ENCODE results near the gene TRPC3.

The TRPC3 gene

DNA sequence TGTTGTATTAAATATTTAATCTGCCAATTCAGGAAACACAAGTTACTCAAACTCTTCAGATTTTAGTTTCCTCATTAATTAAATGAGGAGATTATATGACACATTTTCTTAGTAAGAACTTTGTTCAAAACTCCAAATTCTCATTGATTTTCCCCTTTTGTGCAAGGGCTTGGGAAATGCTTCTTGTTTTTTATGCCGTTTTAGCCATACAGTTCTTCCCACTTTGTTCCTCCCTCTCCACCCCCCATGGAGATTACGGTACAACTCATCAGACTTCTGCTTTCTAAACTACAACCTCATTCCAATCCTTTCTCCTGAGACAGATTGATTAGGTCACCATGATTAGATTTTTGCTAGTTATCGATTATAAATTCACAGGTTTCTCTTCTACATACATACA, 70.7 kb downstream of the TRPC3 start:
- no peak overlapping the region for H3K4me3 ChIP-seq (ENCODE audit: low read depth, low read length)
- TF ChIP-seq, protein P1, sequence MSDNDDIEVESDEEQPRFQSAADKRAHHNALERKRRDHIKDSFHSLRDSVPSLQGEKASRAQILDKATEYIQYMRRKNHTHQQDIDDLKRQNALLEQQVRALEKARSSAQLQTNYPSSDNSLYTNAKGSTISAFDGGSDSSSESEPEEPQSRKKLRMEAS (IDR thresholded peaks at IDR 0.05; ENCODE audit: low read depth, low read length): no peak
- TF ChIP-seq POLR2A (IDR thresholded peaks at IDR 0.05; ENCODE audit: extremely low read depth, insufficient read length): no peak
- TF ChIP-seq, protein P2, sequence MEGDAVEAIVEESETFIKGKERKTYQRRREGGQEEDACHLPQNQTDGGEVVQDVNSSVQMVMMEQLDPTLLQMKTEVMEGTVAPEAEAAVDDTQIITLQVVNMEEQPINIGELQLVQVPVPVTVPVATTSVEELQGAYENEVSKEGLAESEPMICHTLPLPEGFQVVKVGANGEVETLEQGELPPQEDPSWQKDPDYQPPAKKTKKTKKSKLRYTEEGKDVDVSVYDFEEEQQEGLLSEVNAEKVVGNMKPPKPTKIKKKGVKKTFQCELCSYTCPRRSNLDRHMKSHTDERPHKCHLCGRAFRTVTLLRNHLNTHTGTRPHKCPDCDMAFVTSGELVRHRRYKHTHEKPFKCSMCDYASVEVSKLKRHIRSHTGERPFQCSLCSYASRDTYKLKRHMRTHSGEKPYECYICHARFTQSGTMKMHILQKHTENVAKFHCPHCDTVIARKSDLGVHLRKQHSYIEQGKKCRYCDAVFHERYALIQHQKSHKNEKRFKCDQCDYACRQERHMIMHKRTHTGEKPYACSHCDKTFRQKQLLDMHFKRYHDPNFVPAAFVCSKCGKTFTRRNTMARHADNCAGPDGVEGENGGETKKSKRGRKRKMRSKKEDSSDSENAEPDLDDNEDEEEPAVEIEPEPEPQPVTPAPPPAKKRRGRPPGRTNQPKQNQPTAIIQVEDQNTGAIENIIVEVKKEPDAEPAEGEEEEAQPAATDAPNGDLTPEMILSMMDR (IDR thresholded peaks at IDR 0.05; ENCODE audit: low read depth, low read length): no peak
- DNase-seq (ENCODE audit: low read depth): peak; percentile 32

DNA sequence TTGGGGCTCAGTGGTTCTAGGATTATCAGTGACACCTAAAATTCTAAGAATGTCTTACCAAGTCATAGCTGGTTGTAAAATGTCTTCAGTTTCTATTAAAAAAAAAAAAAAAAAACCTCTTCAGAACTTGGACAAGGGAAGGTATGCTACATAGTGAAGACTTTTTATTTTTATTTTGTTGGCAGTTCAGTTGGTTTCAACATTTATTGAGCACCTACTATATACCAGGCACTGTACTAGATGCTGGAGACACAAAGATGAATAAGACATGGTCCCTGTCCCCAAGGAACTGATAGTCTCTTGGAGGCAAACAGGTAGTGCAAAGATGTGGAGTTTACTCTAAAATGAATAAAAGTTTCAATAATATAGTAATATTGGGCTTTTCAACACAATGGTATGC, 72.7 kb downstream of the TRPC3 start:
- TF ChIP-seq MYC (IDR thresholded peaks at IDR 0.05; ENCODE audit: low read depth, low read length) (no peak), POLR2A (IDR thresholded peaks at IDR 0.05; ENCODE audit: extremely low read depth, insufficient read length) (no peak)
- TF ChIP-seq, protein P1 (IDR thresholded peaks at IDR 0.05; ENCODE audit: low read depth, low read length): no peak
- TF ChIP-seq, protein P2 (IDR thresholded peaks at IDR 0.05; ENCODE audit: low read depth, low read length): no peak
- no peak for DNase-seq (ENCODE audit: low read depth)
- no peak overlapping the region for H3K4me3 ChIP-seq (ENCODE audit: low read depth, low read length)

DNA sequence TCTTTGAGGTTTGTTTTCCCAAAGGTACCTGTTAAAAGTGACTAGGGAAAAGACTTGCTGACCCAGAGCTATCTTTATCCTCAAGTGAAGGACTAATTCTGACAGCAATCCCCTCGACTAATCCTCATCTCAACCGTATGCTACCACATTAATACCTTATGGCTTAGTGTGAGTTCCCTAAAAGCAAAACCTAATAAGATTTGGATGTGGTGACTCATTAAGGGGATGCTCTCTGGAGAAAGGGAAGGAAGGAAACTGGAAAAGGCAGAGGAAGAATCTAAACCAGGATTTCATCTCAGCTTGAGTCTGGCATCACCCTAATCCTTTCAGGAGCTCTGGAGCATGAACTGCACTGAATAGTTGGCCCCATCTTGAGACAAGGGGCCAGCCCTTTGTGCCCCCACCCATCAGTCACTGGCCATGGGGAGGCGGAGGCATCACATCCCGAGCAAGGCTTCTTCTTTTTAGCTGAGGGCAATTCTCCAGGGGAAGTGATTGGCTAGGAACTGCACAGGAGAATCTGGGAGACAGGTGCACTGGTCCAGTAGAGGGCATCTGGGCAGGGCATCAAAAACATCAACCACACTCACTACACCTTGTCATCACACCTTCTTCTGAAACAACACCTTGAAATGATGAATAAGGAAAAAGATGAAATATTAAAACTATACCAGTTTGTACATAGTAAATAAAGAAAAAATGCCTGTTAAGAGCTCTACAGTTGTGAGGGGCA, 74.7 kb downstream of the TRPC3 start:
- DNase-seq (ENCODE audit: low read depth): no peak
- TF ChIP-seq POLR2A (IDR thresholded peaks at IDR 0.05; ENCODE audit: extremely low read depth, insufficient read length) (no peak), MYC (IDR thresholded peaks at IDR 0.05; ENCODE audit: low read depth, low read length) (no peak)
- TF ChIP-seq, protein P2 (IDR thresholded peaks at IDR 0.05; ENCODE audit: low read depth, low read length): no peak
- TF ChIP-seq, protein P1 (IDR thresholded peaks at IDR 0.05; ENCODE audit: low read depth, low read length): no peak
- H3K4me3 ChIP-seq (ENCODE audit: low read depth, low read length): no peak overlapping the region

- no peak for DNase-seq (ENCODE audit: low read depth)
- TF ChIP-seq POLR2A (IDR thresholded peaks at IDR 0.05; ENCODE audit: extremely low read depth, insufficient read length): no peak
- TF ChIP-seq, protein P2 (IDR thresholded peaks at IDR 0.05; ENCODE audit: low read depth, low read length): no peak
- no peak for TF ChIP-seq MYC (IDR thresholded peaks at IDR 0.05; ENCODE audit: low read depth, low read length)
- TF ChIP-seq, protein P1 (IDR thresholded peaks at IDR 0.05; ENCODE audit: low read depth, low read length): no peak
- H3K4me3 ChIP-seq (ENCODE audit: low read depth, low read length): no peak overlapping the region
Measured at GRCh38 chr4:121876070-121876469, 75.8 kb downstream of the TRPC3 start.

DNA sequence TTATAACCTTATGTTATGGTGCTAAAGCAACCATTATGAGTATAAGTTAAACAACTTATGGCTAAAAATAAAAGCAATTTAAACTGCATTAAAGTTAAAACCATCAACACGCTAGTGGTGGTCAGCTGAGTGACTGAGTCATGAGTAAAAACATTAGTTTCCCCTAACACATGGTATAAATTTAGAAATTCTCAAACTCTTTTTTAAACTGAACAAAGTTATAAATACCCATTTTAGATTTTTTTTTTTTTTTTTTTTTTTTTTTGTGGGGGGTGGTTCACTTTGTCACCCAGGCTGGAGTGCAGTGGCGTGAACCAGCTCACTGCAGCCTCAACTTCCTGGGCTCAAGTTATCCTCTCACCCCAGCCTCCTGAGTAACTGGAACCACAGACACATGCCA, 76.2 kb downstream of the TRPC3 start:
- TF ChIP-seq MYC (IDR thresholded peaks at IDR 0.05; ENCODE audit: low read depth, low read length) (no peak), POLR2A (IDR thresholded peaks at IDR 0.05; ENCODE audit: extremely low read depth, insufficient read length) (no peak)
- TF ChIP-seq, protein P2 (IDR thresholded peaks at IDR 0.05; ENCODE audit: low read depth, low read length): no peak
- TF ChIP-seq, protein P1 (IDR thresholded peaks at IDR 0.05; ENCODE audit: low read depth, low read length): no peak
- H3K4me3 ChIP-seq (ENCODE audit: low read depth, low read length): no peak overlapping the region
- DNase-seq (ENCODE audit: low read depth): no peak
